Measurements from ENCODE around the gene PRKCH. TPM values are rescaled to one million over a fixed set of nuclear protein-coding genes. Genes with fewer than 3 reads are reported as not detected.

Gene PRKCH
- total RNA-seq, 1 donor from 2014 or later = 43.0 TPM

DNA sequence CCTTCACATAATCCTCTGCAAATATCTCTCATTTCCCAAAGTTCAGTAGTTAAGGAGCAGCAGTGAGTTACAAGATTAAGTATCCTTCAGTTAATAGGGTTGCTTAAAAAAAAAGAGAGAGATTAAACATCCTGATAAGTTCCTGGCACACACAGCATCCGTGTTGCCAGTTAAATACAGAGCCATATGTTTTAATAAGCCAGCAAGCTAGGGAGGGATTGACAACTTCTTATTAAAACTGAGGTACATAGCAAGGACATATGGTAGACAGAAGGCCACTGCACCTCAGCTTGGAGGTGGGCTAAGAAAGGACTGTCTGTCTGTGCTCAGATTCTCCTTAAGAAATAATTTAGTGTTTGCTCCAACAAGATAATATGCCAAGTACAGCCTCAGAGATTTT lies 30.7 kb upstream of the PRKCH start:
- intact Hi-C loops (cut with DNase I) = loop anchor here (10.0 kb wide), 1 partner anchor 164 kb away; no protein-coding TSS in a partner anchor
- DNase-seq (ENCODE audit: extremely low spot score in 2 of 2) = no peak
- no peaks in the 10 kb centered on the region for H3K4me1 ChIP-seq
- no peaks in the 10 kb centered on the region for H3K27me3 ChIP-seq
- TF ChIP-seq POLR2A (IDR thresholded peaks at IDR 0.05) (no peak), POLR2AphosphoS5 (IDR thresholded peaks at IDR 0.05; ENCODE audit: insufficient read depth in 1 of 2, low read depth in 1 of 2) (no peak)
- TF ChIP-seq, protein P1, sequence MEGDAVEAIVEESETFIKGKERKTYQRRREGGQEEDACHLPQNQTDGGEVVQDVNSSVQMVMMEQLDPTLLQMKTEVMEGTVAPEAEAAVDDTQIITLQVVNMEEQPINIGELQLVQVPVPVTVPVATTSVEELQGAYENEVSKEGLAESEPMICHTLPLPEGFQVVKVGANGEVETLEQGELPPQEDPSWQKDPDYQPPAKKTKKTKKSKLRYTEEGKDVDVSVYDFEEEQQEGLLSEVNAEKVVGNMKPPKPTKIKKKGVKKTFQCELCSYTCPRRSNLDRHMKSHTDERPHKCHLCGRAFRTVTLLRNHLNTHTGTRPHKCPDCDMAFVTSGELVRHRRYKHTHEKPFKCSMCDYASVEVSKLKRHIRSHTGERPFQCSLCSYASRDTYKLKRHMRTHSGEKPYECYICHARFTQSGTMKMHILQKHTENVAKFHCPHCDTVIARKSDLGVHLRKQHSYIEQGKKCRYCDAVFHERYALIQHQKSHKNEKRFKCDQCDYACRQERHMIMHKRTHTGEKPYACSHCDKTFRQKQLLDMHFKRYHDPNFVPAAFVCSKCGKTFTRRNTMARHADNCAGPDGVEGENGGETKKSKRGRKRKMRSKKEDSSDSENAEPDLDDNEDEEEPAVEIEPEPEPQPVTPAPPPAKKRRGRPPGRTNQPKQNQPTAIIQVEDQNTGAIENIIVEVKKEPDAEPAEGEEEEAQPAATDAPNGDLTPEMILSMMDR (IDR thresholded peaks at IDR 0.05) = no peak
- no peak overlapping the region for H3K4me3 ChIP-seq
- no peaks in the 10 kb centered on the region for H3K36me3 ChIP-seq
- no peaks in the 10 kb centered on the region for H3K9me3 ChIP-seq
- no peak overlapping the region for H3K27ac ChIP-seq

- intact Hi-C loops (cut with DNase I) = loop anchor here (10.0 kb wide), 1 partner anchor 159 kb away; no protein-coding TSS in a partner anchor
- peaks cover 6% of the 10 kb centered on the region for H3K4me1 ChIP-seq
- H3K4me3 ChIP-seq = no peak overlapping the region
- H3K27me3 ChIP-seq = no peaks in the 10 kb centered on the region
- no peak for TF ChIP-seq POLR2AphosphoS5 (IDR thresholded peaks at IDR 0.05; ENCODE audit: insufficient read depth in 1 of 2, low read depth in 1 of 2)
- TF ChIP-seq, protein P1 (IDR thresholded peaks at IDR 0.05) = no peak
- TF ChIP-seq POLR2A (IDR thresholded peaks at IDR 0.05) = no peak
- H3K9me3 ChIP-seq = no peaks in the 10 kb centered on the region
- H3K36me3 ChIP-seq = no peaks in the 10 kb centered on the region
- no peak overlapping the region for H3K27ac ChIP-seq
- peak in 1 of 2 donors; percentile 81 for DNase-seq (ENCODE audit: extremely low spot score in 2 of 2)
Measured at GRCh38 chr14:61296151-61296550, 25.2 kb upstream of the PRKCH start.

GRCh38 chr14:61296719-61297502 lies 24.5 kb upstream of the PRKCH start:
- Histone ChIP-seq H3K27me3 (no peaks in the 10 kb centered on the region), H3K27ac (no peak overlapping the region), H3K4me3 (no peak overlapping the region), H3K36me3 (no peaks in the 10 kb centered on the region), H3K9me3 (no peaks in the 10 kb centered on the region), H3K4me1 (peaks cover 6% of the 10 kb centered on the region)
- intact Hi-C loops (cut with DNase I) = loop anchor here (10.0 kb wide), 1 partner anchor 158 kb away; no protein-coding TSS in a partner anchor
- no peak for DNase-seq (ENCODE audit: extremely low spot score in 2 of 2)
- TF ChIP-seq POLR2AphosphoS5 (IDR thresholded peaks at IDR 0.05; ENCODE audit: insufficient read depth in 1 of 2, low read depth in 1 of 2) = peak in 1 of 2 donors; percentile 62
- TF ChIP-seq, protein P1 (IDR thresholded peaks at IDR 0.05) = peak; percentile 21 to 57 (median 49)
- TF ChIP-seq POLR2A (IDR thresholded peaks at IDR 0.05) = no peak

- intact Hi-C loops (cut with DNase I) = loop anchor here (10.0 kb wide), 1 partner anchor 157 kb away; no protein-coding TSS in a partner anchor
- H3K4me3 ChIP-seq = no peak overlapping the region
- no peak for TF ChIP-seq POLR2A (IDR thresholded peaks at IDR 0.05)
- no peak for TF ChIP-seq POLR2AphosphoS5 (IDR thresholded peaks at IDR 0.05; ENCODE audit: insufficient read depth in 1 of 2, low read depth in 1 of 2)
- TF ChIP-seq, protein P1 (IDR thresholded peaks at IDR 0.05) = no peak
- no peak overlapping the region for H3K27ac ChIP-seq
- no peaks in the 10 kb centered on the region for H3K27me3 ChIP-seq
- no peaks in the 10 kb centered on the region for H3K36me3 ChIP-seq
- DNase-seq (ENCODE audit: extremely low spot score in 2 of 2) = peak in 1 of 2 donors; percentile 64
- H3K4me1 ChIP-seq = peaks cover 6% of the 10 kb centered on the region
- no peaks in the 10 kb centered on the region for H3K9me3 ChIP-seq
Measured at GRCh38 chr14:61297581-61297980, 23.8 kb upstream of the PRKCH start.

DNA sequence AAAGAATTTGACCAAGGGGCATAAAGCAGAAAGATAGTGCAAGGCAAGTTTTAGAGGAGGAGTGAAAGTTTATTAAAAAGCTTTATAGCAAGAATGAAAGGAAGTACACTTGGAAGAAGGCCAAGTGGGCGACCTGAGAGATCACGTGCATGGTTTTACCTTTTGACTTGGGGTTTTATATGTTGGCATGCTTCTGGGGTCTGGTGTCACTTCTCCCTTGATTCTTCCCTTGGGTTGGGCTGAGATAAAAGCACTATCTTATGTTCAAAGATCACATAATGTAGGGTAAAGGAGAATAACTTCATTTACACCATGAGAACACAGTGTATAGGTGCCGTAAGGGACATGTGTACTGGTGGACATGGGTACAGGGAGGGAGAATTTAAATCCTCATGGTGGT lies 22.6 kb upstream of the PRKCH start:
- peak in 1 of 2 donors; percentile 42 for DNase-seq (ENCODE audit: extremely low spot score in 2 of 2)
- intact Hi-C loops (cut with DNase I) = loop anchor here (10.0 kb wide), 1 partner anchor 156 kb away; no protein-coding TSS in a partner anchor
- peaks cover 6% of the 10 kb centered on the region for H3K4me1 ChIP-seq
- no peaks in the 10 kb centered on the region for H3K27me3 ChIP-seq
- H3K27ac ChIP-seq = no peak overlapping the region
- H3K36me3 ChIP-seq = no peaks in the 10 kb centered on the region
- H3K4me3 ChIP-seq = no peak overlapping the region
- no peak for TF ChIP-seq POLR2AphosphoS5 (IDR thresholded peaks at IDR 0.05; ENCODE audit: insufficient read depth in 1 of 2, low read depth in 1 of 2)
- TF ChIP-seq, protein P1 (IDR thresholded peaks at IDR 0.05) = no peak
- no peak for TF ChIP-seq POLR2A (IDR thresholded peaks at IDR 0.05)
- H3K9me3 ChIP-seq = no peaks in the 10 kb centered on the region
